GM21576 (cell line): ENCODE data around the gene ADCK2.
"Not testable (repeated sequence)": the region's sequence is repeated elsewhere in the genome, so short reads cannot be mapped to it uniquely, and the experiment has no call there.

Source experiments
- ATAC-seq: cut with Tn5 transposase; IDR thresholded peaks from one replicate; pipeline ENCODE4 v1.9.1; 2021; ENCODE audit warnings: mild to moderate bottlenecking, moderate library complexity; ENCODE audit not compliant: unreplicated experiment

Gene ADCK2

DNA sequence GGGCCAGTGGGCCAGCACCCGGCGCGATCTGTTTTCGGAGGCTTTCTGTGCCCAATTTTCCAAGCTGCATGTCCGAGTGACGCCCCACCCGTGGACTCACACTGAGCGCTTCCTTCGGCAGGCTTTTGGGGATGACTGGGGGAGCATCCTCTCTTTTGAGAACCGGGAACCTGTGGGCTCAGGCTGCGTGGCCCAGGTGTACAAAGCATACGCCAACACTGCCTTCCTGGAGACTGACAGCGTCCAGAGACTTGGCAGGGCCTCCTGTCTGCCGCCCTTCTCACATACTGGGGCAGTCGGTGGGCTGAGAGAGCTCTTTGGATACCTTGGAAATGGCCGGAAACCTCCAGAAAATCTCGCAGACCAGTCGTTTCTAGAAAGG, 1.0 kb downstream of the ADCK2 start:
- ATAC-seq, result no peak

DNA sequence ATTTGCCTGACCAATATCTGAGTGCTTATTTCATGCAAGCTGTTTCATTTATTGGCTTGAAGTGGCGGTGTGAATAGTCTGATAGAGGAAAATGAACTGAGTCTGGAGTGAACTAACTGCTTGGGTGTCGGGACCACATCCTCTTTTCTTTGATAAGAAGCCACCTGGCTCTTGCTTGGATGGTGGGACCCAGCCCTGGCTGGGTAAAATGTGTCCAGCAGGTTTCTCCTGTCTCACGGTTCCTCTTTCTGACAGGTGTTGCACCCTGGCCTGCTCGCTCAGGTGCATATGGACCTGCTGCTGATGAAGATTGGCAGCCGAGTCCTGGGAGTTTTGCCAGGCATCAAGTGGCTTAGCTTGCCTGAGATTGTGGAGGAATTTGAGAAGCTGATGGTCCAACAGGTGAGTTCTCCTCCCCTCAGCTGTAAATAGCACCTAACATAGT, 1.6 kb downstream of the ADCK2 start:
- no peak for ATAC-seq

DNA sequence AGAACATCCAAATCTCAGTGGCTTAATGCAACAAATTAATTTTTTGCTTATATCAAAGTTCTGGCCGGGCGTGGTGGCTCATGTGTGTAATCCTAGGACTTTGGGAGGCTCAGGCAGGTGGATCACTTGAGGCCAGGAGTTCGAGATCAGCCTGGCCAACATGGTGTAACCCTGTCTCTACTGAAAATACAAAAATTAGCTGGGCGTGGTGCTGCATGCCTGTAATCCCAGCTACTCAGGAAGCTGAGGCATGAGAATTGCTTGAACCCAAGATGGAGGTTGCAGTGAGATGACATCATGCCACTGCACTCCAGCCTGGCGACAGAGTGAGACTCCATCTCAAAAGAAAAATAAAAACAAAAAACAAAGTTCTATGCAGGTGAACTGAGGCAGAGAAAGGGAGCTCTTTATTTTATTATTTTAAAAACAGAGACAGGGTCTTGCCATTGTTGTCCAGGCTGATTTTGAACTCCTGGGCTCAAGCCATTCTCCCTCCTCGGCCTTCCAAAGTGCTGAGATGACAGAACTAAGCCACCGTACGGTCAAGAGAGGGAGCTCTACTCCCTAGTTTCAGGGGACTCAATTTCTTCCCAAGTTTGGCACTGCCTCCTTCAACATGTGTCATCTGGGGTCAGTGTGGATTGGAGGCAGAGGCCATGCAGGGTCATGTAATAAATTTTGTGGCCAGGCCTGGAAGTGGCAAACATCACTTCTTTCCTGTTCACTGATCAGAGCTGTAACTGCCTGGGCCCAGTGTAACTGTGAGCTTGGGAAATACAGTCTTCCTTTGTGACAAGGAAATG, 2.4 kb downstream of the ADCK2 start:
- ATAC-seq, result no peak

DNA sequence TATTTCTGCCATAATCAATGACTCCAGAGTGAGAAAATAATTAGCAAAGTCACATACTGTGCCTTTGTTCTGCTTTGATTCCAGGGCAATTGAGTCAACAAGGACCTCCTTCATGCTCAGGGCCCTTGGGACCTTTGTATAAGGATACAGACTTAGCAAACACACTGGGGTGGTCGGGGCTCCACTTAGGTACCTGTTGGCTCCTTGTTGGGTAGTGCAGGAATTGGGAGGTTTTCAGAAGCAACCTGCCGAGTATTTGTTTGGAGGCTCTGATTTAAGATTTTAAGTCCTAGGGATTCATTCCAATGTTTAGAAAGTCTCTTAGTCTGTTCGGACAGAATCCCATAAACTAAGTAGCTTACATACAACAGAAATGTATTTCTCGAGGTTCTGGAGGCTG, 3.0 kb downstream of the ADCK2 start:
- ATAC-seq, result no peak

DNA sequence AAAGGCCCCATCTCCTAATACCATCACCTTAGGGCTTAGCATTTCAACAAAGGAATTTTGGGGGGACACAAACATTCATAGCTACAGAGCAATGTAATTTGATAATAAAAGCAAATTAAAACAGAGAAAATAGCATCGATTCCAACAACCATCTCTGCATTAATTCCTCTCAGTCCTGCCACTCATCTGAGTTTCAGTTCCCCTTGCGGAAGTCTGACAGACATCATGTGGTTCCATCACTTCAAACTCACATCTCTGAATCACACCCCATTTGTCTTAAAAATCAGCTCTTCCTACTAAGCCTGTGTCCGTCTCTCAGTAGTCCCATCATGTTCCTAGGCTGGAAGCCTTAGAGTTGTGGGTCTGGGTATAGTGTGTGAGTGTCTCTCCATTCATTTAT, 3.6 kb downstream of the ADCK2 start:
- peak; percentile 49 for ATAC-seq

DNA sequence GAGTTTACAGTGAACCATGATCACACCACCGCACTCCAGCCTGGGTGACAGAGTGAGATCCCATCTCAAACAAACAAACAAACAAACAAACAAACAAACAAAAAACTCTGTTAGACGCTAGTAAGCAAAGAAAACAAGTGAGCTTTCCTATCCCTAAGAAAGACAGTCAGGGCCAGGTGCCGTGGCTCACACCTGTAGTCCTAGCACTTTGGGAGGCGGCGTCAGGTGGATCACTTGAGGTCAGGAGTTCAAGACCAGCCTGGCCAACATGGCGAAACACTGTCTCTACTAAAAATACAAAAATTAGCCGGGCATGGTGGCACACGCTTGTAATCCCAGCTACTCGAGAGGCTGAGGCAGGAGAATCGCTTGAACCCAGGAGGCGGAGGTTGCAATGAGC, 4.2 kb downstream of the ADCK2 start:
- ATAC-seq, result not testable (repeated sequence)

DNA sequence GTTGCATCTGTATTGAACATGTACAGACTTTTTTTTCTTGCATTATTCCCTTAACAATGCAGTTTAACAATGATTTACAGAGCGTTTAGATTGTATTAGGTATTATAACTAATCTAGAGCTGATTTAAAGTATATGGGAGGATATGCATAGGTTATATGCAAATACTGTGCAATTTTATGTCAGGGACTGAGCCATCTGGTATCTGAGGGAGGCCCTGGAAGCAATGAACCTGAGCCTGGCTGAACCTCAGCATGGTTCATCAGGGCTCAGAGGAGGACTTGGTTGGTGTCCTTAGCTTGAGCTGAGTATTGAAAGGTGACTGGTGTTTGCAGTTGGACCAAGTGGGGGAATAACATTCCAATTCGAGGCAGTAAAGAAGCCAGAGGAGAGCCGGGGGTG, 4.8 kb downstream of the ADCK2 start:
- no peak for ATAC-seq

DNA sequence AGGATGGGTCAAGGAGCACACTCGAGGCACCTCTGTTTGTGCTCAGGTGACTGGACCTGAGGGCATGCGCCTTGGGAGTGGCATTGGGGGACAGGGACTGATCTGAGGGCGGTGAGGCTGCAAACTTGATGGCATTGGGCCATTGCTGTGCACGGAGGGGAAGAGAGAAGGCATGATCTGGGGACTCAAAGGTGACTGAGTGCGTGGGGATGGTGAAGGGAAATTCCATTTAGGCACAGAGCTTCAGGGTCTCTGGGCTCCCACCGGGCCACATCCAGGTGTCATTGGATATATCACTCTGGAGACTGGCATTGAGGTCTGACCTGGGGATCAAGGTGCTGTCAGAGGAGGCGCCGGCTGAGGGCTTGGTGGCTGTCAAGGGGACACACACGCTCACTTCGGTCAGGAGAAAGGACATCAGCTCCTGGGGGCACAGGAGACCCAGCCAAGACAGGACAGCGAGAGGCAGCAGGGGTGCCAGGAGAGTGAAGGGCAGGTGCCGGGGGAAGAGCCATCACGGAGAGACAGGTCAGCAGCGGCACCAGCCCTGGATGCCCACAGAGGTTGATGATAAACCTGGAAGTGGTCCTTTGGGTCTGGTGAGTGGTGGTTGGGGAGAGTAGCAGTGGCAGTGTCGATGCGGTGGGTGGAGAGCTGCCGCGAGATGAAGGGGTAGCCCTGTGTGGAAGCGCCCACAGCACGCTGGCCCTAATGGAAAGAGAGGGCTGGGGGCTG, 5.5 kb downstream of the ADCK2 start:
- ATAC-seq, result no peak

DNA sequence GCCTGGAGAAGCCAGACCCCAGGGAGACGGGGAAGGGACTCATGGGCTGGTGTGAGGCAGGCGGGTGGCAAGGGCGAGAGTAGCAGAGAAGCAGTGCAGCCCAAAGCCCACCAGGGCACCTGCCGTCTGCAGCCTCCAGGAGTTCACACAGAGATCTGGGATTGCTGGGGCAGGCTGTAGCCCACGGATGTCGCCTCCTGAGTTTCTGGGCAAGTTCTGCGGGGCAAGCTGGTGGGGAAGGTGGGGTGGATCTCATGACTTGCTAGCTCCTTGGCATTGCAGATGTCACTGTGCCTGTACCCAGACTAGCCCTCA, 6.0 kb downstream of the ADCK2 start:
- no peak for ATAC-seq

DNA sequence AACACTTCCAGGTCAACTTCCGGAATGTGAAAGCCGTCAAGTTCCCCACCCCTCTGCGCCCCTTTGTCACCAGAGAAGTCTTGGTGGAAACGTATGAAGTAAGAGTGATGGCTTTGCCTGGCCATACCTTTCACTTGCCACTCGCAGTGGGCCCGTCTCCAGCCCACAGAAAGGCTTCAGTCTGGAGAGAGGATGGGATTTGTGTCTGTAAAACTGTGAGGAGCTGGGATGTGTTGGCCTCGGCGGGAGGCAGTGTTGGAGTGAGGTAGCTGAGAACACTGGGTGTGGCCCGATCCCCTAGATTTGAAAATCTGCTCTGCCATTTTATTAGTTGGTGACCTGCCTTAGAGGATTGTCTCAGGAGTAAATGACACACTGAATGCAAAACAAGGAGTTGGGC, 6.4 kb downstream of the ADCK2 start:
- no peak for ATAC-seq

DNA sequence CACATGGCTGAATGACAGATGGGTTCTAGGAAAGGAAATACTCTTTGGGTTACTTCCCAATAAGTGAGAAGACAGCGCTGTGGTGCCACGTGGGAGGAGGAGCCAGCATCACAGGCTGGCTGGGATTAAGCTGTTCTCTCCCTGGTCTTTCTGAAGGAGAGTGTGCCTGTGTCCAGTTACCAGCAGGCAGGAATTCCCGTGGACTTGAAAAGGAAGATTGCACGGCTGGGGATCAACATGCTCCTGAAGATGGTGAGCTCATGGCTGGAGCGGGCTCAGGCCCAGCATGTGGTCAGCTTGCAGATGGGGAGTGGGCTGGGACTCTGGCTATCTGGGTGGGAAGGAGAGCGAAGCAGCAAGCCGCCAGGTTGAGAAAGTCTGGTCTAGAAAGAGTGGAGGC, 8.1 kb downstream of the ADCK2 start:
- no peak for ATAC-seq

DNA sequence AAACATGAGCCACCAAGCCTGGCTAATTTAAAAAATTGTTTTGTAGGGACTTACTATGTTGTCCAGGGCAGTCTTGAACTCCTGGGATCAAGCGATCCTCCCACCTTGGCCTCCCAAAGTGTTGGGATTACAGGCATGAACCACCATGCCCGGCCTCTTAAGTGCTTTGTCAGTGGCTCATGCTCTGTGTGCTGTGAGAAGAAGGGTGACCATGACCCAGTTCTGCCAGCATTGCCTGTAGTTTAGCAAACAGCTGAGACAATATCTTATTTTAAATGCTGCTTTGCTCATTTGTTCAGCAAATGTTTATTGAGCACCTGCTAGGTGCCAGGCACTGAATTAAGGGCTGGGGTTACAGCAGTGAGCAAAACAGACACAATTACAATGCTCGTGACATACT, 9.0 kb downstream of the ADCK2 start:
- no peak for ATAC-seq

DNA sequence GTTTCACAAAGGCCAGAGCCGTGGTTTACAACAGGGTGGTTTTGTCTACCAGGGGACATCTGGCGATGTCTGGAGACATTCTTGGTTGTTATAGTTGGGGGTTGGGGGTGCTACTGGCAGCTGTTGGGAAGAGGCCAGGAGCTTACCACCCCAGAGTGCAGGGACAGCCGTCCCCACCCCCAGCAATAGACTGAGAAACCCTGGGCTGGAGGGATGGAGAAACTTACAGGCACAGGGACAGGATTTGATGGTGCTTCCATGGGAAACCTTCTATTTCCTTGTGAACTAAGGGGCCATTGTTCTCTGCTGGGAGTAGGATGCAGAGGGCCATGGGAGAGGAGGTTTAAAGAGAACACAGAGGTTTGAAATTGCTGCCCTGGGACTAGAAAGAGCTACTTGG, 10.9 kb downstream of the ADCK2 start:
- ATAC-seq, result no peak

DNA sequence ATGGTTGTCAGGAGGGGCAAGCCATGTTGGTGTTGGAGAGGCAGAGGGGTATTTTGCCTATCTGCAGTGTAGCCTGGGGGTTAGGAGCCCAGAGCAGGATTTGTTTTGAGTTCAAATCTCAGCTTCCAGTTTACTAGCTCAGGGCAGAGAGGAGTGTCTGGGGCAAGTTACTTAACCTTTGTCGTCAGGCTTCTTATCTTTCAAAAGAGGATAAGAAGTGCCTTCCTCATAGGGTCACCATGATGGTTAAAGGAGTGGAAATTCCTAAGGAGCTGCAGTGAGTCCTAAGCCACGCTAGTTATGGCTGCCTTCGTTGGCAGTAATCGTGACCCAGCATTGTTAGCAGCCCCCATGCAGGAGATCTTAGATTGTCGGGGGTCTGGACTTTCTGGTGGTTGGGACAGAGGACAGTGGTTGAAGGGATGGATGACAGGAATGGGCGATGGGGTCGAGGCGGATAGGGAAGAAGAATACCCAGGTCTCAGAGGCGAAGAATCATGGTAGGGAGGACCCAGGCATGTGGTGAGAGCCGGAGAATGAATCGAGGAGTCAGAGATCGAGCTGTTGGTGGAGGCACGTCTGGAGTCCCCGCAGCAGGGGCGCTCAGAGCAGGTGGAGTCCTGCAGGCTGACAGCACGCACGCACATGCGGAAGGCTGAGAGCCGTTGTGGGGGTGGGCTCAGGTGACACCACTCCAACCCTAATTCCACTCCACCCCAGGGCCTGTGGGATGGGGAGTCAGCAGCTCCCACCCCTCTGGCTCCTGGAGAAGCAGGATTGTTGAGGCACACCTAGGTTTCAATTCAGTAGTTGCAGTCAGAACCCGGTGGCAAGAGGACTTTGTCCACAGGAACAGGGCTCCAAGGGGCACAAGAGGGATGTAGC, 11.6 kb downstream of the ADCK2 start:
- ATAC-seq, result no peak

DNA sequence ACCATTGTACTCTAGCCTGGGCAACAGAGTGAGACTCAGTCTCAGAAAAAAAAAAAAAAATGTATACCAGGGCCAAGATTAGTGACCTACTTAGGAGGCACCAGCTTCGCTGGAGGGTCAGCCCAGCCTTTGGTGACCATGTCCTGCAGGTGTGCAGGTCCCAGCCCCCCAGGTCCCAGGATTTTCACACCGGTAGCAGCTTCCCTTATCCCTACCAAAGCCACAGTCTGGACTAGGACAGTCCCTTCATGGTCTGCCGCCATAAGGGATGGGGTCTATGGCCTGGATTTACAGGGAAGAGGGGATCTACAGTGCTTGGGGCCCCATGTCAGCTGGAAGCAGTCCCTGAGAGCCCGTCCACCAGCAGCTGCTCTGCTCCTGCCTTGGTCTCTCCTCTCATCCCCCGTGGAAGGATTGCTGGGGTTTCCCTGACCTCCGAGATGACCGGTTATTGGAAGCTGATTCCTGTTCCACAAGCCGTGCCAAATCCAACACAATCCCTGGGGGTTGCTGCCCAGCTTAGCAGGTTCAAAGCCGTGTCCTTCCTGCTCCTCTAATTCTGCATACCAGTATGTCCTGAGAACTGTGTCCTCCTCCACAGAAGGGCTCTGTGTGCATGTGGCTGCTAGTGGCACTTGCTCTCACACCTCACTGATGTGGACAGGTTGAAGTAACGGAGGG, 12.8 kb downstream of the ADCK2 start:
- ATAC-seq, result no peak

DNA sequence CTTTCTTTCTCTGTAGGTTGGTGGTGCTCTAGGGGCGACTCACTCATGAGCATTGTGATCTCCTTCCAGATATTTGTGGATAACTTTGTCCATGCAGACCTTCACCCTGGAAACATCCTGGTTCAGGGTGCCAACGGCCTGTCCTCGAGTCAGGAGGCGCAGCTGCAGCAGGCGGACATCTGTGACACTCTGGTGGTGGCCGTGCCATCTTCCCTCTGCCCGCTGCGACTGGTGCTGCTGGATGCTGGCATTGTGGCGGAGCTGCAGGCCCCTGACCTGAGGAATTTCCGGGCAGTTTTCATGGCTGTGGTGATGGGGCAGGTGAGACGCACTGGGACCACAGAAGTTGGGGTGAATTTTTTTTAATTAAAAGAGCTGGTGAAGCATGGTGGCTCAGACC, 14.2 kb downstream of the ADCK2 start:
- ATAC-seq, result no peak

DNA sequence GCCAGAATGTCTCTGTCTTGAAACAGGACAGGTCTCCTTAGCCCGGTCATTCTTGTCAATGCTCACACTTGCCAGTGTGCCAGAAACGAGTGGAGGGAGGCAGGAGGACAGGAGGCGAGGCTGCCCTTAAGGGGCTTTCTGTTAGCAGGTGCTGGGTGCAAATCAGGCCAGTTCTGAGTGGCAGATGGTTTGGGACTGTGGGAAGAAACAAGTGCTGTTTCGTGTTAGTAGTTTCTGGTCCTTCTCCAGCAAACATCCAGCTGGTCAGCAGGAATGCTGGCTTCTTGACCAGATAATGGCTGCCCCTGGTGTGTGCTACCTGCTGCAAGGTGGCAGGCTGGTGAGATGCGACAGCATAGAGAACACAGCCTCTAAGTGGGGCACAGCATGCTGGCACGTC, 15.6 kb downstream of the ADCK2 start:
- ATAC-seq, result no peak

DNA sequence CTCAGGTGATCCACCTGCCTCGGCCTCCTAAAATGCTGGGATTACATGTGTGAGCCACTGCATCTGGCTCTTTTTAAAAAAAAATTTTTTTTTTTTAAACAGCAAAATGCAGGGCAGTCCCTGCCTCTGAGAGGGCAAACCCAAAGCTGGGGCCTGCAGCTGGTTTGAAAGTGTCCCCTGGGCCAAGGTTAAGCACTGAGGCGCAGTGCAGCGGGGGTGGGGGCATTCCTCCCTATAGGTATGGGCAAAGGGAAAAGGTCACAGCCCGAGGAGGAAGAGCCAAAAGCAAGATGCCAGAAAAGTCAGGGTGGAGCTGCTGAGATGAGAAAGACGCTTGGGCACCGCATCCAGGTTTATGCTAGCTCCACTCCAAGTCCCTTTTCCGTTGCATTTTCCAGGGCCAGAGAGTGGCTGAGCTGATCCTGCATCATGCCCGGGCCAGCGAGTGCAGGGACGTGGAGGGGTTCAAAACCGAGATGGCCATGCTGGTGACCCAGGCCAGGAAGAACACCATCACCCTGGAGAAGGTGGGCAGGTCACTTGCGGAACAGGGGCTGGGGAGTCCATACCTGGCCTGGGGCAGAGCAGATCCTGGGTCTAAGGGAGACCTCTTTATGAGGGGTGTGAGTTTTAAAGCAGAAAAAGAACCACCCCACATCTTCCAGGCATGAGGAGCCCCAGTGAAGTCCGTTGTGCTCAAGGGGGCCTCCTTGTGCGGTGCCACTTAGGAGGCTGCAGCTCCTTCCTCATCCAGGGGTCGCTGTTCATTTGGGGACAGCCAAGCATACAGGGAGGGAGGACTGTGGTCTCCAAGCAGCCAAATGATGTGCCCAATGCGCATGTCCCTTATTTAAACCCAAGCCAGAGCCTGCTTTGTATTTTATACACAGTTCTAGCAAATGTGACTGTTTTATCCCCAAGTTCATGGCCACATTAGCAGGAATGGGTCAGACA, 16.7 kb downstream of the ADCK2 start:
- ATAC-seq, result no peak

DNA sequence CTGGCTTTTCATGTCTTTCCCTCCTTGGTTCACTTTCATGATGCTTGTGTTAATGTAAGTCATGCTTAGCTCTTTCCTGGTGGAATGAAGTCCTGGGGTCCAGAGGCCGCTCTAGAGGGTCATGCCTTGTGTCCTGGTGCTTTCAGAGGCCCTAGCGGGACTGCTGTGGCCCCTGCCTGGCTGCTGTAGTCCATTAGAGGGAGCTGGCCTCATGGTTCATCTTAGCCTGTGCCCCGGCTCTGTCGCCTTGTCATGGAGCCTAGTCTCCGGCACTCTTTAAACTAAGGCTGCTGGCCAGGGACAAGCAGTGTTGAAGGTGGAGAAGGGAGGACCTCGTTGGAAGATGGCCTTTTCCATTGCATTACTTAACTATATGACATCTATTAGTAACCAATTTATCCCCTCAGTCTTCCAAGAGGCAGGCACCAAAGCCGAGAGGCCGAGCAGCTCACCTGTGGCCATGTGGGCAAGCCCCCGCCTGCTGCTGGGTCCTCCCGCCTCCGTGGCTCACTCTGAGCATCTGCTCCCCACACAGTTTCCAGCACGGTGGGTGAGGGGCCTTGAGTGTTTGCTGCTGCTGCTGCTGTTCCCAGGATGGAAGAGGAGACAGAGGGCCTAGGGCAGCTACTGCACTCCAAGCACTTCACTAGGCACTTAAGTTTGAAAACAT, 18.8 kb downstream of the ADCK2 start:
- no peak for ATAC-seq
